ENCODE measurements around the gene GPX3. TPM values are rescaled to one million over a fixed set of nuclear protein-coding genes. Genes with fewer than 3 reads are reported as not detected.

Gene GPX3
- total and polyA plus RNA-seq, 2 of the 8 experiments (the other 6 are each of a cell fraction or from before 2014, with no cell fraction given): 27.8 to 77.9 TPM

DNA sequence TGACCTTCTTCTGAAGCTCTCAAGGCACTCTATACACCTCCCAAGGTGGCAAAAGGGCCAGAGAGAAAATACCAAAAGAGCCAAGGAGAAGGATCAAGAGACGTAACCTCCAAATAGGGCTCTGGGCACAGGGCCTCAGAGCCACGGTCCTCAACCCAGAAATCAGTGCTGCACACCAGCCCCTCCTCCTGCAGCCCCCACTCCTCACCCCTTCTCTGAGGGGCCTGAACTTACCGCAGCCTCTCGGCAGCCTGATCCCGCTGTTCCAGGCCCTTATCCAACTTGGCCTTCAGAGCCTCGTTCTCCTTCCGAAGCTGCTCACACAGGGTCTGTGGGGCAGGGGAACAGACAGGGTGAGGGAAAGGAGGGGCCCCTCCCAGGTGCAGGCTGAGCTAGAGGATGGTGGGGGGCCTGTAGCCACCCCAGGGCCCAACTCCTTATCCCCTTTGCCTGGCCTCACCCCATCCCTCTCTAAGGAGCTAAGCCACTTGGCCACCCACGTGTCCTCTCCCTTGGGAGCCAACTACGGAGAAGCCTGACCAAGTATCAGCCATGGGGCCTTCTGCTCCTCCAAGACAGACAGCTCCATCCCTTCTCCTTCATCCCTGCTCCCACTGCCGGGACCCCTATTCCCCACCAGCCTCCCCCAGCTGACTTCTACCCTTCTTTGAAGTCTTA is 31.7 kb downstream of the GPX3 start (continued):
- TF ChIP-seq, protein P1, sequence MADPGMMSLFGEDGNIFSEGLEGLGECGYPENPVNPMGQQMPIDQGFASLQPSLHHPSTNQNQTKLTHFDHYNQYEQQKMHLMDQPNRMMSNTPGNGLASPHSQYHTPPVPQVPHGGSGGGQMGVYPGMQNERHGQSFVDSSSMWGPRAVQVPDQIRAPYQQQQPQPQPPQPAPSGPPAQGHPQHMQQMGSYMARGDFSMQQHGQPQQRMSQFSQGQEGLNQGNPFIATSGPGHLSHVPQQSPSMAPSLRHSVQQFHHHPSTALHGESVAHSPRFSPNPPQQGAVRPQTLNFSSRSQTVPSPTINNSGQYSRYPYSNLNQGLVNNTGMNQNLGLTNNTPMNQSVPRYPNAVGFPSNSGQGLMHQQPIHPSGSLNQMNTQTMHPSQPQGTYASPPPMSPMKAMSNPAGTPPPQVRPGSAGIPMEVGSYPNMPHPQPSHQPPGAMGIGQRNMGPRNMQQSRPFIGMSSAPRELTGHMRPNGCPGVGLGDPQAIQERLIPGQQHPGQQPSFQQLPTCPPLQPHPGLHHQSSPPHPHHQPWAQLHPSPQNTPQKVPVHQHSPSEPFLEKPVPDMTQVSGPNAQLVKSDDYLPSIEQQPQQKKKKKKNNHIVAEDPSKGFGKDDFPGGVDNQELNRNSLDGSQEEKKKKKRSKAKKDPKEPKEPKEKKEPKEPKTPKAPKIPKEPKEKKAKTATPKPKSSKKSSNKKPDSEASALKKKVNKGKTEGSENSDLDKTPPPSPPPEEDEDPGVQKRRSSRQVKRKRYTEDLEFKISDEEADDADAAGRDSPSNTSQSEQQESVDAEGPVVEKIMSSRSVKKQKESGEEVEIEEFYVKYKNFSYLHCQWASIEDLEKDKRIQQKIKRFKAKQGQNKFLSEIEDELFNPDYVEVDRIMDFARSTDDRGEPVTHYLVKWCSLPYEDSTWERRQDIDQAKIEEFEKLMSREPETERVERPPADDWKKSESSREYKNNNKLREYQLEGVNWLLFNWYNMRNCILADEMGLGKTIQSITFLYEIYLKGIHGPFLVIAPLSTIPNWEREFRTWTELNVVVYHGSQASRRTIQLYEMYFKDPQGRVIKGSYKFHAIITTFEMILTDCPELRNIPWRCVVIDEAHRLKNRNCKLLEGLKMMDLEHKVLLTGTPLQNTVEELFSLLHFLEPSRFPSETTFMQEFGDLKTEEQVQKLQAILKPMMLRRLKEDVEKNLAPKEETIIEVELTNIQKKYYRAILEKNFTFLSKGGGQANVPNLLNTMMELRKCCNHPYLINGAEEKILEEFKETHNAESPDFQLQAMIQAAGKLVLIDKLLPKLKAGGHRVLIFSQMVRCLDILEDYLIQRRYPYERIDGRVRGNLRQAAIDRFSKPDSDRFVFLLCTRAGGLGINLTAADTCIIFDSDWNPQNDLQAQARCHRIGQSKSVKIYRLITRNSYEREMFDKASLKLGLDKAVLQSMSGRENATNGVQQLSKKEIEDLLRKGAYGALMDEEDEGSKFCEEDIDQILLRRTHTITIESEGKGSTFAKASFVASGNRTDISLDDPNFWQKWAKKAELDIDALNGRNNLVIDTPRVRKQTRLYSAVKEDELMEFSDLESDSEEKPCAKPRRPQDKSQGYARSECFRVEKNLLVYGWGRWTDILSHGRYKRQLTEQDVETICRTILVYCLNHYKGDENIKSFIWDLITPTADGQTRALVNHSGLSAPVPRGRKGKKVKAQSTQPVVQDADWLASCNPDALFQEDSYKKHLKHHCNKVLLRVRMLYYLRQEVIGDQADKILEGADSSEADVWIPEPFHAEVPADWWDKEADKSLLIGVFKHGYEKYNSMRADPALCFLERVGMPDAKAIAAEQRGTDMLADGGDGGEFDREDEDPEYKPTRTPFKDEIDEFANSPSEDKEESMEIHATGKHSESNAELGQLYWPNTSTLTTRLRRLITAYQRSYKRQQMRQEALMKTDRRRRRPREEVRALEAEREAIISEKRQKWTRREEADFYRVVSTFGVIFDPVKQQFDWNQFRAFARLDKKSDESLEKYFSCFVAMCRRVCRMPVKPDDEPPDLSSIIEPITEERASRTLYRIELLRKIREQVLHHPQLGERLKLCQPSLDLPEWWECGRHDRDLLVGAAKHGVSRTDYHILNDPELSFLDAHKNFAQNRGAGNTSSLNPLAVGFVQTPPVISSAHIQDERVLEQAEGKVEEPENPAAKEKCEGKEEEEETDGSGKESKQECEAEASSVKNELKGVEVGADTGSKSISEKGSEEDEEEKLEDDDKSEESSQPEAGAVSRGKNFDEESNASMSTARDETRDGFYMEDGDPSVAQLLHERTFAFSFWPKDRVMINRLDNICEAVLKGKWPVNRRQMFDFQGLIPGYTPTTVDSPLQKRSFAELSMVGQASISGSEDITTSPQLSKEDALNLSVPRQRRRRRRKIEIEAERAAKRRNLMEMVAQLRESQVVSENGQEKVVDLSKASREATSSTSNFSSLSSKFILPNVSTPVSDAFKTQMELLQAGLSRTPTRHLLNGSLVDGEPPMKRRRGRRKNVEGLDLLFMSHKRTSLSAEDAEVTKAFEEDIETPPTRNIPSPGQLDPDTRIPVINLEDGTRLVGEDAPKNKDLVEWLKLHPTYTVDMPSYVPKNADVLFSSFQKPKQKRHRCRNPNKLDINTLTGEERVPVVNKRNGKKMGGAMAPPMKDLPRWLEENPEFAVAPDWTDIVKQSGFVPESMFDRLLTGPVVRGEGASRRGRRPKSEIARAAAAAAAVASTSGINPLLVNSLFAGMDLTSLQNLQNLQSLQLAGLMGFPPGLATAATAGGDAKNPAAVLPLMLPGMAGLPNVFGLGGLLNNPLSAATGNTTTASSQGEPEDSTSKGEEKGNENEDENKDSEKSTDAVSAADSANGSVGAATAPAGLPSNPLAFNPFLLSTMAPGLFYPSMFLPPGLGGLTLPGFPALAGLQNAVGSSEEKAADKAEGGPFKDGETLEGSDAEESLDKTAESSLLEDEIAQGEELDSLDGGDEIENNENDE (IDR thresholded peaks at IDR 0.05; ENCODE audit: insufficient replicate concordance, low read length): no peak
- no peak for TF ChIP-seq MAFK (IDR thresholded peaks at IDR 0.05; ENCODE audit: low read depth, low read length)
- no peak for TF ChIP-seq SIN3A (conservative IDR thresholded peaks at IDR 0.05 in 1 of 2, IDR thresholded peaks at IDR 0.05 in 1 of 2; ENCODE audit: low read depth in 1 of 2, low read length in 2 of 2)
- TF ChIP-seq CHD2 (IDR thresholded peaks at IDR 0.05; ENCODE audit: low read length): no peak
- TF ChIP-seq NANOG (IDR thresholded peaks at IDR 0.05; ENCODE audit: insufficient read depth, low read depth, low read length, poor library complexity, severe bottlenecking): no peak
- TF ChIP-seq, protein P2, sequence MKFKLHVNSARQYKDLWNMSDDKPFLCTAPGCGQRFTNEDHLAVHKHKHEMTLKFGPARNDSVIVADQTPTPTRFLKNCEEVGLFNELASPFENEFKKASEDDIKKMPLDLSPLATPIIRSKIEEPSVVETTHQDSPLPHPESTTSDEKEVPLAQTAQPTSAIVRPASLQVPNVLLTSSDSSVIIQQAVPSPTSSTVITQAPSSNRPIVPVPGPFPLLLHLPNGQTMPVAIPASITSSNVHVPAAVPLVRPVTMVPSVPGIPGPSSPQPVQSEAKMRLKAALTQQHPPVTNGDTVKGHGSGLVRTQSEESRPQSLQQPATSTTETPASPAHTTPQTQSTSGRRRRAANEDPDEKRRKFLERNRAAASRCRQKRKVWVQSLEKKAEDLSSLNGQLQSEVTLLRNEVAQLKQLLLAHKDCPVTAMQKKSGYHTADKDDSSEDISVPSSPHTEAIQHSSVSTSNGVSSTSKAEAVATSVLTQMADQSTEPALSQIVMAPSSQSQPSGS (IDR thresholded peaks at IDR 0.05; ENCODE audit: low read length): no peak
- TF ChIP-seq, protein P3, sequence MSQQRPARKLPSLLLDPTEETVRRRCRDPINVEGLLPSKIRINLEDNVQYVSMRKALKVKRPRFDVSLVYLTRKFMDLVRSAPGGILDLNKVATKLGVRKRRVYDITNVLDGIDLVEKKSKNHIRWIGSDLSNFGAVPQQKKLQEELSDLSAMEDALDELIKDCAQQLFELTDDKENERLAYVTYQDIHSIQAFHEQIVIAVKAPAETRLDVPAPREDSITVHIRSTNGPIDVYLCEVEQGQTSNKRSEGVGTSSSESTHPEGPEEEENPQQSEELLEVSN (IDR thresholded peaks at IDR 0.05): no peak
- no peak for TF ChIP-seq POLR2AphosphoS5 (IDR thresholded peaks at IDR 0.05; ENCODE audit: low read depth, low read length)
